Body of pancreas (tissue), 4 donors: ENCODE data around the gene TACC3.
A peak's percentile ranks its signal among the peaks of the same experiment; 100 is the strongest.

ENCODE experiments used
- POLR2A ChIP-seq, 3 donors: fragments of 450-650 bp; IDR thresholded peaks; one replicate each; pipeline ENCODE4 v1.6.1; 2016; ENCODE audit warnings: antibody characterized with exemption in 3 of 3, mild to moderate bottlenecking in 2 of 3
- TF ChIP-seq, protein P1 (sequence below), 7 experiments: fragments of 450-650 bp in 4 of 7; fragments of 200-600 bp in 3 of 7; sonication (generic) in 3 of 7; IDR thresholded peaks; one replicate each; pipeline ENCODE4 v1.5.1; 2016 to 2019; ENCODE audit warnings: antibody characterized with exemption in 7 of 7

DNA sequence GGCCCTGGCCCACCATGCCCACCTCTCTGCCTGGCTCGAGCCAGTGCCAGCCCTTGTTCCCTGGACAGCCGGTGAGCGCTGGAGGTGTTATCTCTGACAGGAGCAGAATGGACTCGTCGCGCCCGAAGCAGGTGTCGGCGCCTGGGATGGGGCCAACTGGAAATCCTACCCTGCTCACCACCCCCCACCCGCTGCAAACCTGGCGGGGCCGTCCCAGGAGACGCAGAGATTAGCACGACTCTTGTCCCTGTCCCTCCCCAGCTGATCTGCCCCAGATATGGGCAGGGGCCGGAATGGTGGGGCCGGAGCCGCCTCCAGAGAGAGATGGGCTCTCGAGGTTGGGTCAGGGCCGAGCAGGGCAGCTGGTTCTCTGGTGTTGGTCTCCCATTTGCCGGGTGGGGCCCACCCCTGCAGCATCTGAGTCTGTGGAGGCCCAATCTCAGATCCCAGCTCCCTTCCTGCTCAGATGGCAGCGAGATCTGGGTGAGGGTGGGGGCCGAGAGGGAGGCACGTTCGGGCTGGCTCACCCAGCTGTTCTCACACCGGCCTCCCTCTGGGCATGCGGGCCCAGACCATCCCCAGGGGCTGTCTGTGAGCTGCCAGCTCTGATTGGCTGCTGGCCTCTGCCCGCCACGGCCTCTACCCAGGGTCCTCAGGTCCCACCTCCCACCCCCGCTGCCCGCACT lies 51.7 kb downstream of the TACC3 start:
- TF ChIP-seq POLR2A (IDR thresholded peaks at IDR 0.05): peak in 1 of 3 donors; percentile 23
- TF ChIP-seq, protein P1, sequence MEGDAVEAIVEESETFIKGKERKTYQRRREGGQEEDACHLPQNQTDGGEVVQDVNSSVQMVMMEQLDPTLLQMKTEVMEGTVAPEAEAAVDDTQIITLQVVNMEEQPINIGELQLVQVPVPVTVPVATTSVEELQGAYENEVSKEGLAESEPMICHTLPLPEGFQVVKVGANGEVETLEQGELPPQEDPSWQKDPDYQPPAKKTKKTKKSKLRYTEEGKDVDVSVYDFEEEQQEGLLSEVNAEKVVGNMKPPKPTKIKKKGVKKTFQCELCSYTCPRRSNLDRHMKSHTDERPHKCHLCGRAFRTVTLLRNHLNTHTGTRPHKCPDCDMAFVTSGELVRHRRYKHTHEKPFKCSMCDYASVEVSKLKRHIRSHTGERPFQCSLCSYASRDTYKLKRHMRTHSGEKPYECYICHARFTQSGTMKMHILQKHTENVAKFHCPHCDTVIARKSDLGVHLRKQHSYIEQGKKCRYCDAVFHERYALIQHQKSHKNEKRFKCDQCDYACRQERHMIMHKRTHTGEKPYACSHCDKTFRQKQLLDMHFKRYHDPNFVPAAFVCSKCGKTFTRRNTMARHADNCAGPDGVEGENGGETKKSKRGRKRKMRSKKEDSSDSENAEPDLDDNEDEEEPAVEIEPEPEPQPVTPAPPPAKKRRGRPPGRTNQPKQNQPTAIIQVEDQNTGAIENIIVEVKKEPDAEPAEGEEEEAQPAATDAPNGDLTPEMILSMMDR (IDR thresholded peaks at IDR 0.05): no peak
